Measurements from ENCODE around the gene IQSEC3.
"Not testable (repeated sequence)": the region's sequence is repeated elsewhere in the genome, so short reads cannot be mapped to it uniquely, and the experiment has no call there.

The IQSEC3 gene

DNA sequence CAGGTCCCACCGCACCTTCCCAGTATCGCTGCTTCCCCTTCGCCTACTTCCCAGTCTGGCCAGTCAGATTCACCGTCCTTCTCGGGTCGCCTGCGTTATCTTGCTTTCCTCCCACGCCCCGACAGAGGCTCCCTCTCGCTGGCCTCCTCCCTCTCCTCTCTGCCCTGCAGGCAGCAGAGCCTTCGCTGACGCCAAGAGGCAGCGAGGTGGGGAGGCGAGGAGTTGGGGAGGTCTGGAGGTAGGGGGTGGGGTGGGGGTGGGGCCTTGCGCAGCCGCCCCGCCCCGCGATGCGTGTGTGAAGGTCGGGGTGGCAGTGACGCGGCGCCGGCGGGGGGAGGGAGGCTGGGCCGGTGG, at the start of gene IQSEC3:
TSS of gene IQSEC3 (plus strand) at position 340 of the 354 bp plus-strand sequence. CDS start 116 bp downstream, outside the sequence.
- not testable (repeated sequence) for FAIRE-seq

DNA sequence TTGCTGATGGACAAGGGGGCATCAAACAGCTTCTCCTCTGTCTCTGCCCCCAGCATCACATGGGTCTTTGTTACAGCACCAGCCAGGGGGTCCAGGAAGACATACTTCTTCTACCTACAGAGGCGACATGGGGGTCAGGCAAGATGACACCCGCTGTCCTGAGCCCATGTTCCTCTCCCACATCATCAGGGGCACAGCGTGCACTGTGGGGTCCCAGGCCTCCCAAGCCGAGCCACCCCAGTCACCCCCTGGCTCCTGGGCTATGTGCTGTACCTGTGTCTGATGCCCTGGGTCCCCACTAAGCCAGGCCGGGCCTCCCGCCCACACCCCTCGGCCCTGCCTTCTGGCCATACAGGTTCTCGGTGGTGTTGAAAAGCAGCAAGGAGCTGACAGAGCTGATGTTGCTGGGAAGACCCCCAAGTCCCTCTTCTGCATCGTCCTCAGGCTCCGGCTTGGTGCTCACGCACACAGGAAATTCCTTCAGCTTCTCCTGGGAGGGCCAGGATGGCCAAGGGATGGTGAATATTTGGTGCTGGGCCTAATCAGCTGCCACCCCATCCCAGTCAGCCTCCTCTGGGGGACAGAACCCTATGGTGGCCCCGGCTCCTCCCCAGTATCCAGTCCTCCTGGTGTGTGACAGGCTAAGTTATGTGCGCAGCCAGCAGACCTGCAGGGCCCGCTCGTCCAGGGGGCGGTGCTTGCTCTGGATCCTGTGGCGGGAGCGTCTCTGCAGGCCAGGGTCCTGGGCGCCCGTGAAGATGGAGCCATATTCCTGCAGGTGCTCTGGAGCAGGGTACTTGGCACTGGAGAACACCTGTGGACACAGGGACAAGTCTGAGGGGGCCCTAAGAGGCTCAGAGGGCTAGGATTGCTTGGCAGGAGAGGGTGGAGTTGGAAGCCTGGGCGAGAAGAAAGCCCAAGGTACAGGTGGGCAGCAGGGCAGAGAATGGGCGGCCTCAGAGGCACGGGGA, 48.9 kb upstream of the IQSEC3 start:
- FAIRE-seq = not testable (repeated sequence)

DNA sequence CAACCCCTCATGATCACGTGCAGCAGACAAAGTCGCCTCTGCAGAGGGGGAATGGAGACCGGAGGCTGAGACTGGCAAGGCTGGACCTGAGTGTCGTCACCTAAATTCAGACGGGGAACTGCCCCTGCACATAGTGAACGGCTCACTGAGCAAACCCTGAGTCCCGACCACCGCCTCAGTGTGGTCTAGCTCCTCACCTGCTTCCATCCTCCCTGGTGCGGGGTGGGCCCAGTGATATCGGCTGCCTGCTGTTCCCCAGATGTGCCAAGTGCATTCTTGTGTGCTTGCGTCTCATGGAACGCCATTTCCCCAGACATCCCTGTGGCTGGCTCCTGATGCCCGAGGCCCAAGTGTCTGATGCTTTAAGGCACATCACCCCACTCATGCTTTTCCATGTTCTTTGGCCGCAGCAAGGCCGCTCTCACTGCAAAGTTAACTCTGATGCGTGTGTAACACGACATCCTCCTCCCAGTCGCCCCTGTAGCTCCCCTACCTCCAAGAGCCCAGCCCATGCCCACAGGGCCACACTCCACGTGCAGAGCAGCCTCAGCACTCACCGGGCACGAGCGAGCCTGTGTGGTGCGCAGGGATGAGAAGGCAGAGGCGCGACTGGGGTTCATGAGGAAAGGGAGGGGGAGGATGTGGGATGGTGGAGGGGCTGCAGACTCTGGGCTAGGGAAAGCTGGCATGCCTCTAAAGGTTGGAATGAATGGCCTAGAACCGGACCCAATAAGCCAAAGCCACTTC, 47.6 kb upstream of the IQSEC3 start:
- FAIRE-seq = not testable (repeated sequence)

DNA sequence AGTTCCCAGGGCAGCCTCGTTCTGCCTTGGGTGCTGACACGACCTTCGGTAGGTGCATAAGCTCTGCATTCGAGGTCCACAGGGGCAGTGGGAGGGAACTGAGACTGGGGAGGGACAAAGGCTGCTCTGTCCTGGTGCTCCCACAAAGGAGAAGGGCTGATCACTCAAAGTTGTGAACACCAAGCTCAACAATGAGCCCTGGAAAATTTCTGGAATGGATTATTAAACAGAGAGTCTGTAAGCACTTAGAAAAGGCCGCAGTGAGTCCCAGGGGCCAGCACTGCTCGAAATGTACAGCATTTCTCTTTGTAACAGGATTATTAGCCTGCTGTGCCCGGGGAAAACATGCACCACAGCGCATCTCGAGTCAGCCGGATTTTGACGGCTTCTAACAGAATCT, 46.7 kb upstream of the IQSEC3 start:
- not testable (repeated sequence) for FAIRE-seq

DNA sequence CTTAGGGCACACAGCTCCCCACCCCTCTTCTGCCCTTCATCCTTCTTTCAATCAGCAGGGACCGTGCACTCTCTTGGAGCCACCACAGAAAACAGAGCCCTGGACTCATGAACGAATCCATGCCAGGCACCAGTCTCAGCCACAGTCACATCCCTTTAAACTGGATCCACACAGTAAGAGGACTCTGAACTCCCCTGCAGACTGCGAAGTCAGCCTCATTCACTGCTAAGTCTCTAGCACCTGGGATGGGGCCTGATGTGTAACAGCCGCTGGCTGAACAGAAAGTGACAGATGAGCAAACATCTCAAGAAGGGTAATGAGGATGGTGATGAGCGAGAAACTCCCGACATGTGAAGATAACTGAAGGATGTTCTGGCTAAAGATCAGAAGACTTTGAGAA, 45.8 kb upstream of the IQSEC3 start:
- FAIRE-seq = no peak

DNA sequence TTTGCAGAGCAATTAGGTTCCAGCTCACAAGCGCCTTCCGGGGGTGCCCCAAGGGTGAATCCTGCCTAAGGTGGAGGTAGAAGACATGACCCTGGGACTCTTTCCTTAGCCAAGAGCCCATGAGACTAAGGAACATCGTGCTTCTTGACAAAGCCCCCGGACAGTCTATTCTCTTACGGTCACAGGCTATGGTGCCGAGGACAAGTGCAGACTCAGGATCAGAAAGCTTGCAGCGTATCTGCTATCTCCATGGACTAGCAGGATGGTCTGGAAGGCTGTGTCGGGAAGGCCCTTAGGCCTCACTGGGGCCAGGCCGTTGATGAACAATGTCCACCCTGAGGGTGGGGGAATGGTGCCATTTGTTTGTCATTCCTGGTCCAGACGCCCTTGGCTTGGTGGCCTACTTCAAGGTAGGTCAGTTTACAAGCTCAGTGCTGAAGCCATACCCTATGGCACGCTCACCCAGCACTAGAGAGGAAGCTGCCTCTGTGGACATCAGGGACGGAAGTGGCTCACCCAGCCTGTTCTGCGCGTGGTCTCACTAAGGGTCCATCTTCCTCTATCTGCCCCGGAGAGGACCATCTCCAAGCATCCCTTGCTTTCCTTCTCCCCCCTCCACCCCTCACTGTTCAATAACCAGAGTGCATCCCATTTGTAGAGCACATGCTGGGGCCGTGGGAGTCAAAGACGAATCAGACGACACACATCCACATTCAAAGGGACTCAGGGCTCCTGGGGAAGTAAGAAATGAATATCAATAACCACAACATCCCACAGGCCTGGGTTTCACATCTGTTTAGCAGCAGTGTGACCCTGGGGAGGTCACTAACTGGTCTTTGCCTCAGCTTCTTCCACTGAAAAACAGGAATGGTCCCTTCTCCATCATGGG, 45.0 kb upstream of the IQSEC3 start:
- no peak for FAIRE-seq

DNA sequence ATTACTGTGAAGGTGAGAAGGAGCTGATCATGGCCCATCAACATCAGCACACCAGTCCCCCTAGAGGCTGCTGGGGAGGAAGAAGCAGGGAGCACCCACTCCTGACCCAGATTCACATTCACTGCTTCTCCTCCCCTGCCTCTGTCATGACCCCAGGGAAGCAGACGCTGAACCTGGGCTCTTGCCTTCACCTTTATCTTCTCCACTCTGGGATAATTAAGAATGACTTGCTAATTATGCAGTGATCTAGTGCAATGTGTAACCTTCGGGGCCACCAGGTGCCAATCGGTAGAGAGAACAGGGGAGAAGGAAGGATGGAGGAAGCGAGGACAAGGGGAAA, 44.4 kb upstream of the IQSEC3 start:
- FAIRE-seq = no peak

DNA sequence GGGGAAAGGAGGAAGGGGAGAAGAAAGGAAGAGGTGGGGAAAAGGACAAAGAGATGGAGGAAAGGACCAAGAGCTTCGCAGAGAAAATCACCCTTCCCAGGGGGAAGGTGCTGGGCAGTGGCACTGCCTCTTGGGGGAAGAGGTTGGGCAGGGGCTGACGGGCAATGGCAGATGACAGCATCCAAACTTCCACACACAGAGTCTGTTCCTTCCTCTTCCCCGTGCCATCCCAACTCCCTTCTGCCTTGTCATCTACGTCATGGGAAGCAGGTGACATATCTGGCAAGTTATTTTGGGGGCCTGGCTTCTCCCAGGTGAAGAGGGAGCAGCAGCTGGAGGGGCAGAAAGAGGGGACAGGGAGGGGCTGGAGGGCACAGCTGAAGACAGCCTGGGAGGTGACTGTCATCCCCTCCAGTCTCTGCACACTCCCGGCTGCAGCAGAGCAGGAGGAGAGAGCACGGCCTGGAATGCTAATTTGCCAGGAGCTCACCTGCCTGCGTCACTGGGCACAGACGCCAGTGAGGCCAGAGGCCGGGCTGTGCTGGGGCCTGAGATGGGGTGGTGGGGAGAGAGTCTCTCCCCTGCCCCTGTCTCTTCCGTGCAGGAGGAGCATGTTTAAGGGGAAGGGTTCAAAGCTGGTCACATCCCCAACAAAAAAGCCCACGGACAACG, 43.9 kb upstream of the IQSEC3 start:
- FAIRE-seq = no peak

DNA sequence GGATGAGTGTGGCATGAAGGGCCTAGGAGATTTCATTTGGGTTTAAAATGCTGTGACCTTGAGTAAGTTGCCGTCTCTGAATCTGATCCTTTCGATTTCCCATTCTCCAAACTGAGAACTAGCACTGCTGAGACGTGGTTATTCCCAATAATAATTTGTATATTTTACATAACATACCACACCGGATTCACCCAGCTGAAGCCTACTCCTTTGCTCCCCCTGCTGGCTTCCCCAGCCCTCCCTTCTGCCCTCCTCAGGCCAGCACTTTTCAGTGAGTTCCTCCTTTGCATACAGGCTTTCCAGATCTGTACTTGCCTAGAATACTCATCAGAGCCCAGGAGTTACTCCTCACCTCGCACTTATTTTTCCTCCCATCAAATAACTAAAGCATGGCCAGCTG, 38.7 kb upstream of the IQSEC3 start:
- FAIRE-seq = not testable (repeated sequence)

DNA sequence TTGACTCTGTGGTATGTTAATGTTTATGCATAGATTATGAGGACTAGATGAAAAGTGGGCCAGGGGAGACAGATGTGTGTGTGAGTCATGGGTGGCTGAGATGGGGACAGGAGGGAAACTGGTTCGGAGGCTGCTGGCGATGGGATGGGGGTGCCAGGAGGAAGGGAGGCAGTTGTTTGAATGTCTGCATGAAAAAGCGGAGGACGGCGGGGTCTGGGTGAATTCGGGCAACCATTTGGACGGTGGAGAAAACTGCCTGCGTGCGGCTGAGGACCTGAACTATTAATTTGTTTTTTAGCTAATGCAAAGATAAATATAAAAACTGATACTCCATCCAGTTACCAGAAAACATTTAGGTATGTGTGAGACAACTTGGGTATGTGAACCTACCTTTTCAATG, 27.8 kb upstream of the IQSEC3 start:
- FAIRE-seq = not testable (repeated sequence)

DNA sequence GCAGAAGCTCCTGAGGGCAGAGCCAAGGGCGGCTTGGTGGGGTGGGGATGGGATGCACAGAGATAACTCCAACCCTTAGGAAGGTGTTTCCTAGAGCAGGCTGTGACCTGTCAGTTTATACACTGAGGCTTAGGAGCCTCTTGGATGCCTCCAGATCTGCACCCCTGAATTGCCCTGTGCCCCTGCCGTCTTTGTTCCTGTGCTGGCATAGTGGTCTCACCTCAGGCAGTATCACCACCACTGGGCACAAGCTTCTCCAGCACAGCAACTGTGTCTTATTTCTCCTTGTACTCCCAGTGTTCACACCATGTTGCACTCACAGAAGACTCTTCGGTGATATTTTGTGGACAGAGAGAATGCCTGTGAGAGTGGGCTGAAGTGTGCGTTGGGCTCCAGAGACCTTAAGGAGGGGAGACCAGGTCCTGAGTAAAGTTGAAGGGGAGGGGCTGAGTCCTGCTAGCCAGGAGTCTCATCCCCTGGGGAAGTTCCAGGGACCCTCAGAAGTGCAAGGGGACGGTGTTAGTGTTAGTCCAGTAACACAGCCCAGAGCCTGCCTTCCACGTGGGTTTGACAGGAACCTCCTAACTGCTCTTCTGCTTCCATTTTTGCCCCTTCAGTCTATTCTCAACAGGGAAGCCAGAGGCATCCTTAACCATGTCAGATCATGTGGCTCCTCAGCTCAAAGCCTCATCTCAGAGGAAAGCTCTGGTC, 26.9 kb upstream of the IQSEC3 start:
- not testable (repeated sequence) for FAIRE-seq

DNA sequence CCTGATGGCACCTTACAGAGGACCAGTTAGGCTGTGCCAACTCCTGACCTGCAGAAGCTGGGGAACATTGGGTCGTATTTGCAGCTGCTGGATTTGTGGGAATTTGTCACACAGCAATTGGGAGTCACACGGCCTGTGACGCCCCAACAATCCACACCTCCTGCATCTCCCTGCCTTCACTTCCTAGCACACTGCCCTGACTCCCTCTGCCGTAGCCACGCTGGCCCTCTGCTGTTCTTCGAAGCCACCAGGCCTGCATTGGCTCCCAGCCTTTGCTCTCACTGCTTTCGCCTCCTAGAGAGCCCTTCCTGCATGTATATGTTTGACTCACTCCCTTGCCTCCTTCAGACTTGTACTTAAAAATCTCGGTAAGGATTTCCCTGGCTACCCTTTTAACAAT, 22.2 kb upstream of the IQSEC3 start:
- not testable (repeated sequence) for FAIRE-seq

DNA sequence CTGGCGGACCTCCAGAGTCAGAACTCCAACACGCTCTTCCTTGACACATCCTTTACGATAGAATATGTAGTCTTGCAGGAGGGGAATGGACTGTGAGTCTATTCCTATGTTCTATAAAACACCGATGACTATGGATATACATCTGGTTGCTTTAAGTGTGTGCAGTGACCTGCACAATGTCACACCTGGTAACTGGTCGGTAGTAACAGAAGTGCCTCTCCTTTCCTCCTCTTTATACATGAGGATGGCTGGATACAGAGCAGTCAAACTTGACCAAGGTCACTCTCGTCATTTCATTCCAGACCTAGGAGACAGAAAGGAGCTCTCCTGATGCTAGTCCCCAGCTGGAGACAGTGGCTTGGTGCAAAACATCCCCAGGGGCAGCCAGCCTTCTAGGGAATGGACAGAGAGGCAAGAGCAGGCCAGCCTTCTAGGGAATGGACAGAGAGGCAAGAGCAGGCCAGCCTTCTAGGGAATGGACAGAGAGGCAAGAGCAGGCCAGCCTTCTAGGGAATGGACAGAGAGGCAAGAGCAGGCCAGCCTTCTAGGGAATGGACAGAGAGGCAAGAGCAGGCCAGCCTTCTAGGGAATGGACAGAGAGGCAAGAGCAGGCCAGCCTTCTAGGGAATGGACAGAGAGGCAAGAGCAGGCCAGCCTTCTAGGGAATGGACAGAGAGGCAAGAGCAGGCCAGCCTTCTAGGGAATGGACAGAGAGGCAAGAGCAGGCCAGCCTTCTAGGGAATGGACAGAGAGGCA, 21.2 kb upstream of the IQSEC3 start:
- not testable (repeated sequence) for FAIRE-seq

DNA sequence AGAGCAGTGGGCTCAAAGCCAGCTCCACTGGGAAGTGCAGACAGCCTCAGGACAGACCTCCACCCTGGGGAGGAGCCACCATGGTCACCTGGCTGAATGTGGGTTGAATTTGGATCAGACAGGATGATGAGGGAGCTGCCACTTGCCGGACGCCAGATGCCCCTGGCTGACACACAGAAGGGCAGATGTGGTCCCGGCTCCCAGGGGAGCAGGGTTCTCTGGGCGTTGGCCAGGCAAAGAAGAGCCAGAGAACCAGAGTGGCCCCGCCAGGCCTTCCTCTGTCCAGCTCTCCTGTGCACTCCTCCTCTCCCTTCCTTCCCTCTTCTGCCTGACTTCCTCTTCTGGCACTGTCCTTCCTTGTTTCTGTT, 20.6 kb upstream of the IQSEC3 start:
- FAIRE-seq = not testable (repeated sequence)

DNA sequence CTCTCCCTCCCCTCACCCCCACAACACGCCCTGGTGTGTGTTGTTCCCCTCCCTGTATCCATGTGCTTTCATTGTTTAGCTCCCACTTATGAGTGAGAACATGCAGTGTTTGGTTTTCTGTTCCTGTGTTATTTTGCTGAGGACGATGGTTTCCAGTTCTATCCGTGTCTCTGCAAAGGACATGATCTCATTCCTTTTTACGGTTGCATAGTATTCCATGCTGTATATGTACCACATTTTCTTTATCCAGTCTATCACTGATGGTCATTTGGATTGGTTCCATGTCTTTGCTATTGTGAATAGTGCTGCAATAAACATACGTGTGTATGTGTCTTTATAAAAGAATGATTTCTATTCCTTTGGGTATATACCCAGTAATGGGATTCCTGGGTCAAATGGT, 20.0 kb upstream of the IQSEC3 start:
- FAIRE-seq = not testable (repeated sequence)

DNA sequence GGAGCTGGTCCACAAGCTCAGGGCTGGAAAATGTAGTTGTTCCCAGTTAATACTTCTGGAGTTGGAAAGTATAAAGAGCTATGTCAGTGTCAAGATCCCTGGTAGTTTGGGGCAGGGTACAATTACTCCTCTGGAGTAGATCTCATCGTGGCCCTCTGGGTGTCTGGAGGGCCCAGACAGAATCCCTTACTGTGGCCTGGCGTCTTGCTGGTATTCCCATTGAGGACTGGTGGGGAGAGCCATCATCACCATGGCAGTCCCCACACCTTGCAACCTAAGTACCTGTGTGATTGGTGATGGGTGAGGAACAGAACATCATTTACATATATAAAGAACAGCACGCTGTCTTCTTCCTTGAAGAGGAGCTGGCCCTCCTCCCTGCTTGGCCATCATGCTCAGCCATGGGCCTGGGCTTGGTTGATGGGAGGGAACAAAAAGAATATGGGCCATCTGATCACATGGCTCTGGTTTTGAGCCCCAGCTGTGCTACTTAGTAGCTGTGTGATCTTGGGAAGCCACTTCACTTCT, 18.8 kb upstream of the IQSEC3 start:
- not testable (repeated sequence) for FAIRE-seq

DNA sequence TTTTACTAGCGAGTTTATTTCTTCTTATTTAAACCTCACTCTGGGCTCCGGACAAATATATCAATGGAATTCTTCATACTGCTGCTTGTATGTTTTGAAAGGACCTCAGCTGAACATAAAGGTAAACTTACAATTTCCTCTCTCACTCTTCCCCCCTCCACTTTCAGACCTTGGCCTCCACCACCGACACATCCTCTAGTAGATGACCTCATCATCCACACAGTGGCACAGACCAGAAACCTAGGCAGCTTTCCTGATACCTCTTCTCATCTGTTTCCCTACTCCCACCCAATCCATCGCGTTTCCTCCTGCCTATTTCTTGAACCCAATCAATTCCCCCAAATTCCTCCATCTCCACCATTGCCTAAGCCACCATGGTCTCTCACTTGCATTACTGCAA, 17.4 kb upstream of the IQSEC3 start:
- not testable (repeated sequence) for FAIRE-seq

DNA sequence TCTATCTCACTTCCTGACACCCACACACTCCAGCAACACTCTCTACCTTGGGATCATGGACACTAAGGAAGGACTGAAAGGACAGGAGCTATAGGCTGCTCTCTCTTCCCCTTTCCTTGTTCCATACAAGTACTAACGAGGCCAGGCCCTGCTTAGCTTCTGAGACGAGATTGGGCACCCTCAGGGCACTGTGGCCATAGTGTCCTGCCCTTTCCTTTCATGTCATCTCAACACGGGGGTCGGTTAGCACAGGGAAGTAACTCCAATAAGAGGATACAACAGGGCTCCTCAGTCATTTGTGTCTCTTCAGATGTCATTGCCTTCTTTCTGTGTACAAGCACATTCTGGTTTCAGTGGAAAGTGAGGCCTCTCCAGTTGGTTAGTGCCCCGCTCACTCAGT, 15.5 kb upstream of the IQSEC3 start:
- FAIRE-seq = not testable (repeated sequence)

DNA sequence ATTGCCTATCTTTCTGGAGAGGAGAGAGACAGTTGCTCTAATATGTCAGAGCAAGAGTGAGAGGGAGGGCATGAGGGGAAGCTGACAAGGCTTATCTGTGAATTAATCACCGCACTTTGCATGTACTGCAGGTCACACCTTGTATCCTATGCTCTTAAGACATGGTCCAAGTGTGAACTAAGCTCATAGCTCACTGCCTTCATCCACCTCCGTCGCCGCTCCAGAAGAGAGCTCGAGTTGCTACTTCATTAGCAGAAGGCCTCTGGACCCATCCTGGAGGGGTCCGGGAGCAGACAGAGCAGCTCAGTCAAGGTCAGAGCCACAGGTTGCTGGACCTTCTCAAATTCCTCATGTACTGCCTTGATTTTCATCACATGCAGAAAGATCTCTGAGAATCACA, 14.6 kb upstream of the IQSEC3 start:
- FAIRE-seq = not testable (repeated sequence)

DNA sequence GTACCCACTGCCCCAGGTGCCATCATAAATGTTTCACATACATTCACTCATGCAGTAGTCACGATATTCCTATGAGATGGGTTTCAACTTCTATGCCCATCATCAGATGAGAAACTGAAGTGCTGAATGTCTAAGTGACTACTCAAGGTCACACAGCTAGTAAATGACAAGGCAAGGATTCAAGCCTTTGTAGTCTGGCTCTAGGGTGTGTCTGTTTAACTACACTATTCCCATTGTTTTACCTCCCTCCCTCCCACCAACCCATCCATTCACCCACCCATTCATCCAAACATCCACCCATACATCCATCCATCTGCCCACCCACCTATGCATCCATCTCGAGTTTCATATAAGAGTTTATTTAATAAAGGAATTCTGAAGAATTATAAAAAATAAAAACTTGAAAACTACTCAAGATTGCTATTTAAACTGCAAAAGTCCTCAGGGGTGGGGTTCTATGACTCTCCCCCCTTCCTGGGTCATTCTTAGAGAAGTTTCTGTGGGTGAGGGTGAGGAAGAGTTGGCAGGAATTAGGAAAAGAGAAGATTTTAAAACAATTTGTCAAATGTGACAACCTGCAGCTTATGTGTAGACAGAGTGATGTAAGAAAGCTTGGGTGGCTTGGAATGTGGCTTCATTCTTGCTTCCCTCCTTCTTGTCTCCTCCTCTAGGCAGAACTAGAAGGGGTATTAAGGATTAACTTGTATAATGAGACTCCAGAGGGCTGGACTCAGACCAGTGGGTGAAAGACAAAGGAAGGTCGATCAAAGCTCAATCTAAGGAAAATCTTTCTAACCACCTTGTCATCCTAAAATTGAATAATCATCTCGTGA, 13.4 kb upstream of the IQSEC3 start:
- not testable (repeated sequence) for FAIRE-seq
